ENCODE measurements around the gene DHCR7.

DHCR7 gene

GRCh38 chr11:71490044-71490730 is 42.0 kb upstream of the DHCR7 start:
- DNase-seq (ENCODE audit: low read depth): no peak
- no peak for TF ChIP-seq CTCF (conservative IDR thresholded peaks at IDR 0.05; ENCODE audit: control insufficient read depth, insufficient read depth, low read depth, low read length)
- no peak overlapping the region for H3K4me3 ChIP-seq (ENCODE audit: control insufficient read depth, low read depth, low read length)

- peak; percentile 30 for DNase-seq (ENCODE audit: low read depth)
- no peak overlapping the region for H3K4me3 ChIP-seq (ENCODE audit: control insufficient read depth, low read depth, low read length)
- no peak for TF ChIP-seq CTCF (conservative IDR thresholded peaks at IDR 0.05; ENCODE audit: control insufficient read depth, insufficient read depth, low read depth, low read length)
Measured at GRCh38 chr11:71489311-71490043, 41.3 kb upstream of the DHCR7 start.

GRCh38 chr11:71488681-71489270 is 40.6 kb upstream of the DHCR7 start:
- no peak overlapping the region for H3K4me3 ChIP-seq (ENCODE audit: control insufficient read depth, low read depth, low read length)
- TF ChIP-seq CTCF (conservative IDR thresholded peaks at IDR 0.05; ENCODE audit: control insufficient read depth, insufficient read depth, low read depth, low read length): no peak
- no peak for DNase-seq (ENCODE audit: low read depth)

- no peak for TF ChIP-seq CTCF (conservative IDR thresholded peaks at IDR 0.05; ENCODE audit: control insufficient read depth, insufficient read depth, low read depth, low read length)
- no peak for DNase-seq (ENCODE audit: low read depth)
Measured at GRCh38 chr11:71486320-71486719, 38.1 kb upstream of the DHCR7 start.

GRCh38 chr11:71485466-71485865 is 37.3 kb upstream of the DHCR7 start:
- DNase-seq (ENCODE audit: low read depth): no peak
- no peak overlapping the region for H3K4me3 ChIP-seq (ENCODE audit: control insufficient read depth, low read depth, low read length)
- no peak for TF ChIP-seq CTCF (conservative IDR thresholded peaks at IDR 0.05; ENCODE audit: control insufficient read depth, insufficient read depth, low read depth, low read length)

More at GRCh38 chr11:71486320-71486719, 38.1 kb upstream of the DHCR7 start:
- H3K4me3 ChIP-seq (ENCODE audit: control insufficient read depth, low read depth, low read length): no peak overlapping the region

GRCh38 chr11:71485063-71485399 is 36.8 kb upstream of the DHCR7 start:
- no peak overlapping the region for H3K4me3 ChIP-seq (ENCODE audit: control insufficient read depth, low read depth, low read length)
- no peak for TF ChIP-seq CTCF (conservative IDR thresholded peaks at IDR 0.05; ENCODE audit: control insufficient read depth, insufficient read depth, low read depth, low read length)
- no peak for DNase-seq (ENCODE audit: low read depth)
